SK-N-SH treated with all-trans-retinoic acid at 6 μM for 48 hours (cell line): Measurements from ENCODE around the gene RAB39B.

Experiments used
- ATAC-seq: fragments of 200-7000 bp; cut with Tn5 transposase; 3 replicates; pipeline ENCODE4 v1.9.1; 2020; ENCODE audit warnings: mild to moderate bottlenecking, moderate library complexity
- ARNTL ChIP-seq: fragments of 450-650 bp; formaldehyde crosslinking; IDR thresholded peaks from 2 replicates; pipeline ENCODE4 v1.5.0; 2020; ENCODE audit warnings: low read depth, mild to moderate bottlenecking, moderate library complexity, borderline replicate concordance
- BACH2 ChIP-seq: fragments of 250-450 bp; sonication (Bioruptor Pico); IDR thresholded peaks from 2 replicates; pipeline ENCODE4 v1.9.0; 2021; ENCODE audit warnings: mild to moderate bottlenecking, borderline replicate concordance
- CREB5 ChIP-seq: fragments of 250-450 bp; sonication (Bioruptor Pico); IDR thresholded peaks from 2 replicates; pipeline ENCODE4 v1.5.1; 2020; ENCODE audit warnings: low read depth, mild to moderate bottlenecking, moderate library complexity
- ESRRG ChIP-seq: fragments of 250-450 bp; sonication (Bioruptor Pico); IDR thresholded peaks from 2 replicates; pipeline ENCODE4 v1.6.1; 2021; ENCODE audit warnings: mild to moderate bottlenecking
- GLIS3 ChIP-seq: fragments of 250-450 bp; sonication (Bioruptor Pico); IDR thresholded peaks from 2 replicates; pipeline ENCODE4 v1.5.0; 2020; ENCODE audit warnings: mild to moderate bottlenecking, moderate library complexity
- ISL1 ChIP-seq: fragments of 250-450 bp; sonication (Bioruptor Pico); IDR thresholded peaks from 2 replicates; pipeline ENCODE4 v2.1.2; 2022; ENCODE audit warnings: mild to moderate bottlenecking, moderate library complexity
- PATZ1 ChIP-seq: fragments of 250-450 bp; sonication (Bioruptor Pico); IDR thresholded peaks from 2 replicates; pipeline ENCODE4 v1.8.0; 2020; ENCODE audit warnings: mild to moderate bottlenecking, moderate library complexity, borderline replicate concordance
- POU6F1 ChIP-seq: fragments of 250-450 bp; sonication (Bioruptor Pico); IDR thresholded peaks from 2 replicates; pipeline ENCODE4 v1.8.0; 2021; ENCODE audit warnings: low read depth, mild to moderate bottlenecking, moderate library complexity, borderline replicate concordance
- PPARA ChIP-seq: fragments of 250-450 bp; sonication (Bioruptor Pico); IDR thresholded peaks from 2 replicates; pipeline ENCODE4 v1.5.0; 2020; ENCODE audit warnings: mild to moderate bottlenecking, borderline replicate concordance
- RARB ChIP-seq: fragments of 250-450 bp; sonication (Bioruptor Pico); IDR thresholded peaks from 2 replicates; pipeline ENCODE4 v1.8.0; 2021; ENCODE audit warnings: mild to moderate bottlenecking, moderate library complexity
- SNAI2 ChIP-seq: fragments of 250-450 bp; sonication (Bioruptor Pico); IDR thresholded peaks from 2 replicates; pipeline ENCODE4 v1.5.0; 2020; ENCODE audit warnings: mild to moderate bottlenecking, moderate library complexity
- TCF4 ChIP-seq: fragments of 250-450 bp; sonication (Bioruptor Pico); IDR thresholded peaks from 2 replicates; pipeline ENCODE4 v1.8.0; 2021; ENCODE audit warnings: mild to moderate bottlenecking, moderate library complexity, borderline replicate concordance
- TOX ChIP-seq: fragments of 250-450 bp; sonication (Bioruptor Pico); IDR thresholded peaks from 2 replicates; pipeline ENCODE4 v1.8.0; 2021; ENCODE audit warnings: mild to moderate bottlenecking, moderate library complexity, borderline replicate concordance
- TSHZ2 ChIP-seq: fragments of 250-450 bp; sonication (Bioruptor Pico); IDR thresholded peaks from 2 replicates; pipeline ENCODE4 v1.5.0; 2020; ENCODE audit warnings: mild to moderate bottlenecking, moderate library complexity
- ZC3H10 ChIP-seq: fragments of 250-450 bp; sonication (Bioruptor Pico); IDR thresholded peaks from 2 replicates; pipeline ENCODE4 v1.5.1; 2021; ENCODE audit warnings: mild to moderate bottlenecking, moderate library complexity
- ZFP3 ChIP-seq: fragments of 250-450 bp; sonication (Bioruptor Pico); IDR thresholded peaks from 2 replicates; pipeline ENCODE4 v1.5.0; 2020; ENCODE audit warnings: mild to moderate bottlenecking, moderate library complexity
- ZFP30 ChIP-seq: fragments of 450-650 bp; formaldehyde crosslinking; IDR thresholded peaks from 2 replicates; pipeline ENCODE4 v1.5.0; 2022; ENCODE audit warnings: mild to moderate bottlenecking, moderate library complexity
- ZNF70 ChIP-seq: fragments of 450-650 bp; formaldehyde crosslinking; IDR thresholded peaks from 2 replicates; pipeline ENCODE4 v1.5.0; 2020; ENCODE audit warnings: mild to moderate bottlenecking, moderate library complexity
- ZNF8 ChIP-seq: fragments of 450-650 bp; formaldehyde crosslinking; IDR thresholded peaks from 2 replicates; pipeline ENCODE4 v1.5.0; 2020; ENCODE audit warnings: mild to moderate bottlenecking, moderate library complexity
- TF ChIP-seq, protein P1 (sequence below): fragments of 250-450 bp; sonication (Bioruptor Pico); IDR thresholded peaks from 2 replicates; pipeline ENCODE4 v1.5.1; 2021; ENCODE audit warnings: mild to moderate bottlenecking, moderate library complexity

The RAB39B gene

DNA sequence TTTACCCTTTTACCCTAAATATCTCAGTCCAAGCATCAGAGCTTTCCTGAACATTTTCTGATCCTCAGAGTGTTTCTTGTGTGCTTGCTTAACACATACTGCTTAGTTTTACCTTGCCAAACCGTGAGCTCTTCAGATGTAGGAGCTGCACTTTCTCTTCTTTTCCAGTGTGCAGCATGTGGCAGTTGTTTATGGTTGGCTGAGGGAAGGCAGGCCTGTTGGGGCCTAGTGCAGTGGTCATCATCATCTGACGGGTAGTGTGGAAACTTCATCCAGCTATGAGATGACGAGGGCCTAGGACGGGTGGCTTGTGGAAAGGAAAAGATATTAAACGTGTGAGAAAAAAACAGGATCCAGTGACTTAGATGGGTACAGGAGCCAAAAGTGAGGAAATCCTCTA is 26.6 kb downstream of the RAB39B start:
- ATAC-seq = no peak
- no peak for TF ChIP-seq ZFP30 (CRISPR knock-in tag)
- TF ChIP-seq, protein P1, sequence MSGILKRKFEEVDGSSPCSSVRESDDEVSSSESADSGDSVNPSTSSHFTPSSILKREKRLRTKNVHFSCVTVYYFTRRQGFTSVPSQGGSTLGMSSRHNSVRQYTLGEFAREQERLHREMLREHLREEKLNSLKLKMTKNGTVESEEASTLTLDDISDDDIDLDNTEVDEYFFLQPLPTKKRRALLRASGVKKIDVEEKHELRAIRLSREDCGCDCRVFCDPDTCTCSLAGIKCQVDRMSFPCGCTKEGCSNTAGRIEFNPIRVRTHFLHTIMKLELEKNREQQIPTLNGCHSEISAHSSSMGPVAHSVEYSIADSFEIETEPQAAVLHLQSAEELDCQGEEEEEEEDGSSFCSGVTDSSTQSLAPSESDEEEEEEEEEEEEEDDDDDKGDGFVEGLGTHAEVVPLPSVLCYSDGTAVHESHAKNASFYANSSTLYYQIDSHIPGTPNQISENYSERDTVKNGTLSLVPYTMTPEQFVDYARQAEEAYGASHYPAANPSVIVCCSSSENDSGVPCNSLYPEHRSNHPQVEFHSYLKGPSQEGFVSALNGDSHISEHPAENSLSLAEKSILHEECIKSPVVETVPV = no peak
- no peak for TF ChIP-seq SNAI2 (CRISPR knock-in tag)
- no peak for TF ChIP-seq CREB5 (CRISPR knock-in tag)
- TF ChIP-seq TOX (CRISPR knock-in tag) = no peak
- TF ChIP-seq ARNTL (CRISPR knock-in tag) = no peak
- TF ChIP-seq ZFP3 = no peak
- TF ChIP-seq ISL1 = no peak
- TF ChIP-seq BACH2 (CRISPR knock-in tag) = no peak
- no peak for TF ChIP-seq ZNF70
- TF ChIP-seq RARB = no peak
- no peak for TF ChIP-seq ZNF8 (CRISPR knock-in tag)
- no peak for TF ChIP-seq GLIS3 (CRISPR knock-in tag)
- no peak for TF ChIP-seq TCF4
- no peak for TF ChIP-seq PPARA (CRISPR knock-in tag)
- no peak for TF ChIP-seq PATZ1 (CRISPR knock-in tag)
- TF ChIP-seq ZC3H10 (CRISPR knock-in tag) = no peak
- no peak for TF ChIP-seq ESRRG (CRISPR knock-in tag)

- ATAC-seq = no peak
- TF ChIP-seq RARB (no peak), PATZ1 (CRISPR knock-in tag) (no peak), POU6F1 (CRISPR knock-in tag) (no peak), TOX (CRISPR knock-in tag) (no peak), GLIS3 (CRISPR knock-in tag) (no peak), TSHZ2 (no peak)
Measured at GRCh38 chrX:155235891-155236290, 28.4 kb downstream of the RAB39B start.

DNA sequence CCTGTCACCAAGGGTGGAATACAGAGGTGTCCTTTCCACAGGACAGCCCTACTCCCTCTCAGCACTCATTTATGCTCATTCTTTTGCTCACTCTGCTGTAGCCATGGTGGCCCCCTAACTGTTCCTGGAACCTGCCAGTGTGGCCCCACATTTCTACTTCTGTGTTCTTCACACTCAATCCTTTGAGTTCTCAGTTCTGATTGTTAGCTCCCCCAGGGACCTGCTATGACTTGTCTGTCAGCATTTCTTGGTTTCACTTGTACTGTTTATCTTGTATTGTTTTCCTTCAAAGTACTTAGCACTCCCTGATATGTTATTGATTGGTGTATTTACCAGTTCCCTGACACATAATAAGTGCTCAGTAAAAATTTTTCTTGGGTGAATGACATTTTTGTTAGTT is 33.1 kb downstream of the RAB39B start:
- ATAC-seq = no peak
- TF ChIP-seq ISL1 = no peak
- no peak for TF ChIP-seq TCF4
- TF ChIP-seq, all 23 proteins: peak for 0
